GM19099 (cell line): ENCODE measurements around the gene ALDH1A1.

Experiments used
- POLR2A ChIP-seq: IDR thresholded peaks from 3 replicates; pipeline ENCODE4 v1.6.1; 2011; ENCODE audit warnings: low read depth; ENCODE audit not compliant: insufficient read length; ENCODE audit errors: extremely low read depth

Gene ALDH1A1

GRCh38 chr9:72952914-72953313 lies at the start of gene ALDH1A1:
ALDH1A1 (minus strand) TSS chr9:72953053; CDS start chr9:72953000, 53 bp downstream.
- no peak for TF ChIP-seq POLR2A

- no peak for TF ChIP-seq POLR2A
These were observed 49.0 kb upstream of the ALDH1A1 start for GRCh38 chr9:73001860-73002259.

GRCh38 chr9:72998363-72998762 lies 45.5 kb upstream of the ALDH1A1 start:
- no peak for TF ChIP-seq POLR2A

GRCh38 chr9:72997387-72997995 lies 44.6 kb upstream of the ALDH1A1 start:
- TF ChIP-seq POLR2A: no peak

DNA sequence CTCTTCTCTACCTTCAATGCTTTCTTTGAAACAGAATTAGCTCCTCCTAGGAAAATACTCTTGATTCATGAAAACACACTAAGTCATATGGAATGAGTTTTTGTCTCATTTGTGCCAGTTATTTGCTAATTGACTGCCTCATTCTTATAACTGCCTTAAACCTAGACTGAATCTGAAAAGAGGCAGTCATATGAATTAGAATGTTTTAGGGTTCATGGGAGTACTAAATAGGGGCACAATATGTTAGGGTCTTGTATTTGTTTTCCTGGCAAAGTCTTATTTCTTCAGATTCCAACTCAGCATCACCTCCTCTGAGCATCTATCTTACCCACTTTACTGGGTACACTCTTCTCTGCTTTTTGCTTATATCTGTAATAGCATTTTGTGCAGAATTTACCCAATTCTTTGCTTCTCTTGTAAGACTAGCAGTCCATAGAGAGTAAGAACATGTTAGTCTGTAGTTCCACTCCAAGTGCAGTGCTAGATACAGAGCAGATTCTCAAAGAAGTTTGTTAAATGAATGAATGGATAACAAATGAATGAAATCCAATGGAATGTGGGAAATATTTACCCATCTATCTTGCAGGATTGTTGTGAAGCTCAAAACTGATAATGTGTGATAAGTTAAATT lies 43.9 kb upstream of the ALDH1A1 start:
- no peak for TF ChIP-seq POLR2A

DNA sequence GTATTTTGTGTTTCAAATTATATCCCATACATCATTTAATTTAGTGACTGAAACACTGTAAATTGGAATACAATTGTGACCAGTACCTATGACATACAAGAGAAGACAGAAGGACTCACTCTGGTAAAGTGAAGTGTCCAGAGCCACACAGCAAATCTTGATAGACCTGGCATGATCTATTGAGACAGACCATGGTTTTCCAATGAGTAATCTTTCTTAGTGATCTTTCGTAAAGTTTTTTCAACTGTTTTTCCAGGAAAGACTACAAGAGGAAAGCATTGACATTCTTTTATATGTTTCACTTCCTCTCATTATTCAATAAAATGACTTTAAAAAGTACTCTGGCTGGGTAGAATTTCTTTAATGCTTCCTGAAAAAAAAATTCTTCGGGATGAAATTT lies 43.3 kb upstream of the ALDH1A1 start:
- no peak for TF ChIP-seq POLR2A

GRCh38 chr9:72995131-72996024 lies 42.5 kb upstream of the ALDH1A1 start:
- no peak for TF ChIP-seq POLR2A

DNA sequence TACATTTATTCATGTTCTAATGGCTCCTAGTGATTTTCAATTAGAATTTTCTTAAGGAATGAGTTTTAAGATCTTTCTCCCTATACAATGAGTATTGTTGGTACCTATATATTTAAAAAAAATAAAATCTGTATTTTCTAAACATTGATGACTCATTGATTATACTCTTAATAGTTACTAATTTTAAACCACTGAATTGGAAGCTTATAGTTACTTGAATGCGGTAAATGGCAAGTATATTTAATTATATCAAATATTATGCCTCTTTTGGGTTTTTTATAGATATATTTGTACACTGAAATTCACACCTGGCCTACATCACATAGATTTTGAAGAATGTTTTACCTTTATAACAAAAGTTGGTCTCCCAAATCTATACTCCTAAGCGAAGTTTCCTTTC lies 38.9 kb upstream of the ALDH1A1 start:
- TF ChIP-seq POLR2A: no peak

DNA sequence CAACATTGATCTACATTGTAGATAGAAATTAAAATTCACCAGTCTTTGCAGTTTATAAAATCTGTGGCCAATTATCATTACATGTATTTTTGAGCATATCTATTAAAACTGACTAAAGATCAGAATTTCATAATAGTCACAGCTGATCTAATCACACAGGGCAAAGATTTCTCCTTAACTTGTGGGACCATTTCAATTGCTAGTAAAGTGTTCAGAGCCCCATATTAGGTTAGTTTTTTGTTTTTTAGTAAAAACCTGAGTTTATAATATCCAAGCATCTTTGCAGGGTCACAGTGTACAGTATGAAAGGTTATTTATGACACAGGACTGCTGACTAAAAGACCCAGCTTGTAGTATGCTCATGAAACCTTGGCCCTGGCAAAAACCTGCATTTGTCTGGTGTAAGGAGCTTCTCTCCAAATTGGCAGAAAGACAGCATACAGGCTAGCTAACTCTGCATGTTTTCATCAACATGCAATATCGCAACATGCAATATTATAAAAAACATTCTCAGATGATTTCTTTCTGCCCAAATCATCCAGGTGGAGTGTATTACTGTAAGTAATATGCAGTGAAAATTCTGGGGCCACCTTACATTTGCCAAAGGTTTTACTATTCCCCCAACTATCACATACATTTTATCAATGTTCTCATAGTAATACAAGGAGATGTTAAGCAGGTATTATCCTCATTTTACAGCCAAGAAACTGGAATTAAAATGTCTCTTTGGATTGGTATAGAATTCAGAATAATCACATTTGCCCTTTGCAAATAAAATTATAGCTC lies 37.7 kb upstream of the ALDH1A1 start:
- TF ChIP-seq POLR2A: no peak

GRCh38 chr9:72986522-72987116 lies 33.8 kb upstream of the ALDH1A1 start:
- no peak for TF ChIP-seq POLR2A

- no peak for TF ChIP-seq POLR2A
These were observed 32.9 kb upstream of the ALDH1A1 start for GRCh38 chr9:72985746-72986145.

DNA sequence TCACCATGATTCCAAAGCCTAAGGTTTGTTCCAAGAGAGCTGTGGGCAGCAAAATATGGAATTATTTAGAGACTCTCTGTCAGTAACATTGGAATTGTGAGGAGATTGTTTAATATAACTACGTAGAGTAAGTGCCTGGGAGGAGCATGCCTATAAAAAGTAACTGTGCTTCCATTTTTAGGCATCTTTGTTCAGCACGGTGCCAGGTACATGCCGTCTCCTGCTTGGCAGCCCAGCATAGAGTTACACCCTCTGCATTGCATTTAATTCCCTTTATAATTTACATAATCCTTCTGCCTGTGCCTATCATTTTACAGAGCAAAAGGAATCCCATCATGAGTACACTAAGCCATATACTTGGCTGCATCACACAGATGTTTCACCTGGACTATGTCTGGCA lies 32.1 kb upstream of the ALDH1A1 start:
- TF ChIP-seq POLR2A: no peak

GRCh38 chr9:72984226-72984947 lies 31.5 kb upstream of the ALDH1A1 start:
- no peak for TF ChIP-seq POLR2A
